Osteocyte (in vitro differentiated cells): ENCODE data around the gene IRX6. TPM values are rescaled to one million over a fixed set of nuclear protein-coding genes. Genes with fewer than 3 reads are reported as not detected.

Experiments
- DNase-seq: peaks from one replicate; pipeline ENCODE4 v3.0.0; 2021; ENCODE audit warnings: mixed read lengths; ENCODE audit not compliant: unreplicated experiment; ENCODE audit errors: extremely low spot score
- H3K27ac Mint-ChIP-seq: one replicate; pipeline ENCODE4 v1.8.0; 2021; ENCODE audit warnings: mild to moderate bottlenecking, mixed read lengths; ENCODE audit not compliant: unreplicated experiment
- H3K27me3 Mint-ChIP-seq: one replicate; pipeline ENCODE4 v1.8.0; 2021; ENCODE audit warnings: mixed read lengths; ENCODE audit not compliant: unreplicated experiment
- H3K36me3 Mint-ChIP-seq: one replicate; pipeline ENCODE4 v1.8.0; 2021; ENCODE audit warnings: mixed read lengths; ENCODE audit not compliant: unreplicated experiment
- H3K4me1 Mint-ChIP-seq: one replicate; pipeline ENCODE4 v1.8.0; 2021; ENCODE audit warnings: mixed read lengths; ENCODE audit not compliant: unreplicated experiment
- H3K4me3 Mint-ChIP-seq: one replicate; pipeline ENCODE4 v1.8.0; 2021; ENCODE audit warnings: mild to moderate bottlenecking, moderate library complexity, mixed read lengths; ENCODE audit not compliant: unreplicated experiment
- H3K9me3 Mint-ChIP-seq: one replicate; pipeline ENCODE4 v1.8.0; 2021; ENCODE audit warnings: mixed read lengths; ENCODE audit not compliant: unreplicated experiment
- total RNA-seq: library from RNA; stranded (reverse); gene quantifications from 2 replicates; pipeline ENCODE4 v1.2.1, GENCODE V29; 2021
- TF ChIP-seq, protein P1 (sequence below): fragments of 200-600 bp; sonication (generic); IDR thresholded peaks from 2 replicates; pipeline ENCODE4 v1.5.0; 2021; ENCODE audit warnings: antibody characterized with exemption, mild to moderate bottlenecking, moderate library complexity

Gene IRX6
- total RNA-seq, 1 donor from 2014 or later, result 0.38 TPM

DNA sequence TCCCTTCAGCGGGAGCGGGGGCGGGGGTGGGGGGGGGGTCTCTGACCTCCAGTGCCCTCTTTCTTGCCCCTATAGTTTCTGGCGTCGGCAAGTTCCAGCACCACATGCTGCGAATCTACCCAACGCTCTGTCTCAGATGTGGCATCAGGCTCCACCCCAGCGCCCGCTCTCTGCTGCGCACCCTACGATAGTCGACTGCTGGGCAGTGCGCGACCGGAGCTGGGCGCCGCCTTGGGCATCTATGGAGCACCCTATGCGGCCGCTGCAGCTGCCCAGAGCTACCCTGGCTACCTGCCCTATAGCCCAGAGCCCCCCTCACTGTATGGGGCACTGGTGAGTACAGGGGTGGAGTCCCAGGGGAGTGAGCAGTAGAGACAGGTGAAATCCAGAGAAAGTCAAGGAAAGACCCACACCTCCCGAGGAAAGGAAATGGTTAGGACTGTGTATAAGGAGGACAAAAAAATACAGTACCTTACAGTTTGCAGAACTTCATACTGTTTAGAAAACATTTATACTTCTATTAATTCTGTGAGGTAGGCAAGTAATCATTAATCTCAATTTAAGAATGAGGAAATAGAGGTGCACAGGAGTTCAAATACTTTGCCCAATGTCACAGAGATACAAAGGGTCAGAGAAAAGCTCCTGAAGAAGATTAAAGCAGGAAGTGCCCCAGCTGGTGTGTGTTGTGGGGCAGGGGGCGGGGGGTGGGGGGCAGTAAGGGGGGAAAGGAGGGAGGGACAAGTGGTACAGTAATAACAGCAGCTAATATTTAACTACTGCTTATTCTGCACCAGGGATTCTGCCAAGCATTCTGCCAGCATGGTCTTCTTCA is 2.5 kb downstream of the IRX6 start:
- DNase-seq, result no peak
- Mint-ChIP-seq H3K4me1 (peaks cover 7% of the 10 kb centered on the region), H3K27me3 (peaks cover 60% of the 10 kb centered on the region), H3K36me3 (no peaks in the 10 kb centered on the region), H3K27ac (no peak overlapping the region), H3K4me3 (no peak overlapping the region), H3K9me3 (no peaks in the 10 kb centered on the region)
- TF ChIP-seq, protein P1, sequence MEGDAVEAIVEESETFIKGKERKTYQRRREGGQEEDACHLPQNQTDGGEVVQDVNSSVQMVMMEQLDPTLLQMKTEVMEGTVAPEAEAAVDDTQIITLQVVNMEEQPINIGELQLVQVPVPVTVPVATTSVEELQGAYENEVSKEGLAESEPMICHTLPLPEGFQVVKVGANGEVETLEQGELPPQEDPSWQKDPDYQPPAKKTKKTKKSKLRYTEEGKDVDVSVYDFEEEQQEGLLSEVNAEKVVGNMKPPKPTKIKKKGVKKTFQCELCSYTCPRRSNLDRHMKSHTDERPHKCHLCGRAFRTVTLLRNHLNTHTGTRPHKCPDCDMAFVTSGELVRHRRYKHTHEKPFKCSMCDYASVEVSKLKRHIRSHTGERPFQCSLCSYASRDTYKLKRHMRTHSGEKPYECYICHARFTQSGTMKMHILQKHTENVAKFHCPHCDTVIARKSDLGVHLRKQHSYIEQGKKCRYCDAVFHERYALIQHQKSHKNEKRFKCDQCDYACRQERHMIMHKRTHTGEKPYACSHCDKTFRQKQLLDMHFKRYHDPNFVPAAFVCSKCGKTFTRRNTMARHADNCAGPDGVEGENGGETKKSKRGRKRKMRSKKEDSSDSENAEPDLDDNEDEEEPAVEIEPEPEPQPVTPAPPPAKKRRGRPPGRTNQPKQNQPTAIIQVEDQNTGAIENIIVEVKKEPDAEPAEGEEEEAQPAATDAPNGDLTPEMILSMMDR, result no peak

DNA sequence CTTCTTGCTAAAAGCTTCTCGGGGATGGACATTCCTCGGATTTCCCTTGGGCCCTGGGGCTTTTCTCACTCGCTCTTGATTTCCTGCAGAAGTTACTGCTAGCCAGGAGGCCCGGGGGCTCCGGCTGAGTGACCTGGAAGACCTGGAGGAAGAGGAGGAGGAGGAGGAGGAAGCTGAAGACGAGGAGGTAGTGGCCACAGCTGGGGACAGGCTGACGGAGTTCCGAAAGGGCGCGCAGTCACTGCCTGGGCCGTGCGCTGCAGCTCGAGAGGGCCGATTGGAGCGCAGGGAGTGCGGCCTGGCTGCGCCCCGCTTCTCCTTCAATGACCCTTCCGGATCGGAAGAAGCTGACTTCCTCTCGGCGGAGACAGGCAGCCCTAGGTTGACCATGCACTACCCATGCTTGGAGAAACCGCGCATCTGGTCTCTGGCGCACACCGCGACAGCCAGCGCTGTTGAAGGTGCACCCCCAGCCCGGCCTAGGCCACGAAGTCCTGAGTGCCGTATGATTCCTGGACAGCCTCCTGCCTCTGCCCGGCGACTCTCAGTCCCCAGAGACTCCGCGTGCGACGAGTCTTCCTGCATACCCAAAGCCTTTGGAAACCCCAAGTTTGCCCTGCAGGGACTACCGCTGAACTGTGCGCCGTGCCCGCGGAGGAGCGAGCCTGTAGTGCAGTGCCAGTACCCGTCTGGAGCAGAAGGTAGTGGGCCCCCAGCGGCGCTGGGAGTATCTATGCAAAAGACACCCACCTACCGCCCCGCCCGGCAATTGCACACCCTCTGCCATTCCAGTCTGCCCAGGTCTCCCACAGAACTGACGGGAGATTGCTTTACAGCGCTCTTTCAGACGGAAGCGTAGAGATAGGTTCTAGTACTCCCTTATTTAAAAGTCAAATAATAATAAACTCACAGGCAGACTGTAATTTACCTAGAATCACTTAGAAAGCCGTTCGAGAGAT is 4.9 kb downstream of the IRX6 start:
- TF ChIP-seq, protein P1, result no peak
- Mint-ChIP-seq H3K4me1 (peaks cover 7% of the 10 kb centered on the region), H3K4me3 (no peak overlapping the region), H3K9me3 (no peaks in the 10 kb centered on the region), H3K36me3 (no peaks in the 10 kb centered on the region), H3K27me3 (peaks cover 47% of the 10 kb centered on the region), H3K27ac (no peak overlapping the region)
- no peak for DNase-seq

DNA sequence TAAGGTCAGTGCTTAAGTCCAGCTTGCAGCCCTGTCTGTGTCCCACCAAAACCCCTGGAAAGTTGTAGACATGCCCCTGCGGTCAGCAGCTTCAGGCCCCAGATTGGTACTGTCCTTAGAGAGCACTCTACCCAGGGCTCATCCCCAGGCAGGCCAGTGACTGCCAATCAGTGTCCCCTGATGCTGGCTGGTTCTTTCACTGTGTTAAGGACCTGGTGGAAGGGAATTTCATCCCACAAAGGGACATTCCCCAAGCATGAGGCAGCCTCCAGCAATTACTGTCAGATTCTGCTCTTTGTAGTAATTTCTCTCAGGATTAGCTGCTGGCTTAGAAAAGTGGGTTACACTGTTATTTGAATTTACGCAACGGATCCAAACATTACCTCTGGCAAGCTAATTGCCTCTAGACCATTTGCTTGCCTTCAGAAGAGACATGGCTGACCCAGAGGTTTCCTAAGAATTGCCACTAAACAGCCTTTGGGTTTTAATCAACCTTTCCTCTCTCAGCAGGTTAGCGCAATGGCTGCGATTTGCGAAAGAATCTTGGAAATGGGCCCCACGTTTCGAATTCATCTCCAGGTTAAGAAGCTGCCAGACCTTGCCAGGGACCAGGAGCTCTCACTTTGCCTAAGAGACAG is 5.9 kb downstream of the IRX6 start:
- Mint-ChIP-seq H3K27me3 (peaks cover 50% of the 10 kb centered on the region), H3K36me3 (no peaks in the 10 kb centered on the region), H3K4me3 (no peak overlapping the region), H3K4me1 (peaks cover 6% of the 10 kb centered on the region), H3K9me3 (no peaks in the 10 kb centered on the region), H3K27ac (no peak overlapping the region)
- TF ChIP-seq, protein P1, result no peak
- no peak for DNase-seq

DNA sequence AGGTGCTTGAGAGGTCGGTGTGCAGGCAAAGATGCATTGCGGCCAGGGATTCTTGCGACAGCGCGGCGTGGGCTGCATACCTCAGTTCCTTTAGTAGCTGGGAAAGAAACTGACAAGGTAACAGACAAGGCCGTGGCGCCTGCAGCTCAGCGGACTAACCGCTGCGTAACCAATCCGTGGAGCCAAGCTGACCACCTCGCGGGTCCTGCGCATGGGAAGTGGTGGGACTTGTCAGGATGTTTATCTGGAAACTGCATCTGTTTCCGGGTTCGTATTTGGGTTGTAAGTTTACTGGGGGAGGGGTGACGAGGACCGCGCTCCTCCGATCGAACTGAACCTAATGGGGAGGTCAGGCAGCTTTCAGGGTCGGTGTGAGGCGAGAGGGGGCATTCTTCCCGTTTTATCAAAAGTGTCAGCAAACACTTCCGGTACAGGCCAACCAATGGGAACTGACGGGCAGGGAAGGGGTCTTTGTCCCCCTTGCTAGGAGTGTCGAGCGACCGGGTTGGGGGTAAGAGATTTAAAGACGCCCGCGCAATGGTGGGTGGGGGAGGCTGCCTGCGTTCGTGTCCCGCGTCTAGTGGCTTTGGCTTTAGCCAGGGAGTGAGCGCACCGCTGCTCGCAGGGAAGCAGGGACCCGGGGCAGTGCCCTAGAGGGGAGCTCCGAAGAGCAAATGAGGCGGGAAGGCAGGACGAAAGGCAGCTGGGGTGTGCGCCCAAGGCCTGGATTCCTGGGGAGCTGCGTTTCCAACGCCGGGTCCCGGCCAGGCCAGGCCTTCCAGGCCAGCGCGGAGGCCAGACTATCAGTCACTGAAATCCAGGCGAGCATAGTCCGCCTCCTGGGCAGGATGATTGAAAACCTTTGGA is 7.0 kb downstream of the IRX6 start:
- no peak for DNase-seq
- Mint-ChIP-seq H3K36me3 (no peaks in the 10 kb centered on the region), H3K4me1 (no peaks in the 10 kb centered on the region), H3K27me3 (peaks cover 46% of the 10 kb centered on the region), H3K9me3 (no peaks in the 10 kb centered on the region), H3K27ac (no peak overlapping the region), H3K4me3 (no peak overlapping the region)
- TF ChIP-seq, protein P1, result no peak
